ENCODE results near the gene SLC36A3. TPM values are rescaled to one million over a fixed set of nuclear protein-coding genes. Genes with fewer than 3 reads are reported as not detected.

Gene SLC36A3
- total and polyA plus RNA-seq, 2 of the 4 experiments (the other 2 are of a cell fraction), result not detected

DNA sequence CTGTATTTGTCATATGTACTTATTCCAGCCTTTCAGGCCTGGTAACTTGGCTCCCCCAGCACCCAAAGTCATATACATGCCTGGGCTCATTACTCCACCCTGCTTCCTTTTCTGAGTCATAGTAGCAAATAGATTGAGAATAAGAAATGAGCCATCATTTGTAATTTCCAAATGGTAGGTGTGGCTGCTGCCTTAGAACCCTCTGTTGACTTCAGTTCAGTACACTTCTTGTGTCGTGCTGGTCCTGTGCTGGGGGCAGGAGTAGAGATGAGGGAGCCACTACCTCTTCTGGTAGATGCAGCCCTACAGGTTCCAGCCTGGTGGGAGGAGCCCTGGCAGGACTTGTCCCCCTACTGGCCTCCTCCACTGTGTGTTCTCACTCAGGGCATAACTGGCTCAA is 39.5 kb downstream of the SLC36A3 start:
- Histone ChIP-seq H3K56ac (ENCODE audit: extremely low read depth, insufficient read depth, low read length) (no peak overlapping the region), H2BK15ac (ENCODE audit: low read depth, low read length) (no peak overlapping the region), H4K5ac (ENCODE audit: low read depth, low read length) (no peak overlapping the region), H2AFZ (replicated peaks; ENCODE audit: low read length, poor library complexity) (peak overlapping the region; percentile 61), H3K9me1 (ENCODE audit: insufficient read depth, low read length) (peaks cover 5% of the 10 kb centered on the region), H4K20me1 (ENCODE audit: insufficient read depth, low read length) (no peaks in the 10 kb centered on the region), H3K27me3 (ENCODE audit: control insufficient read depth, insufficient read depth, low read length) (no peaks in the 10 kb centered on the region), H2BK120ac (ENCODE audit: low read depth, low read length) (no peak overlapping the region), H3K9ac (ENCODE audit: low read depth, low read length) (no peak overlapping the region), H4K91ac (ENCODE audit: insufficient read depth, low read depth, low read length) (no peak overlapping the region), H3K27ac (ENCODE audit: insufficient read depth, low read length) (no peak overlapping the region), H4K8ac (ENCODE audit: low read depth in 2 of 2, low read length in 2 of 2) (no peak overlapping the region), H2BK20ac (ENCODE audit: low read depth, low read length) (no peak overlapping the region), H3K79me1 (ENCODE audit: low read depth in 1 of 2, low read length in 2 of 2) (no peaks in the 10 kb centered on the region), H3K4me3 (ENCODE audit: insufficient read depth, low read depth, low read length) (no peak overlapping the region), H3K14ac (replicated peaks; ENCODE audit: low read depth, low read length) (no peak overlapping the region), H3K23ac (ENCODE audit: low read depth, low read length) (no peak overlapping the region), H3K4me1 (ENCODE audit: control insufficient read depth, insufficient read depth, low read length) (peaks cover 2% of the 10 kb centered on the region; the same call in 1 of the 2 replicates), H3K36me3 (ENCODE audit: control insufficient read depth, insufficient read depth, low read length) (peaks cover 10% of the 10 kb centered on the region), H3K4ac (ENCODE audit: low read depth, low read length) (no peak overlapping the region), H2AK9ac (replicated peaks; ENCODE audit: low read depth, low read length, poor library complexity) (peak overlapping the region; percentile 22), H3K9me3 (ENCODE audit: control insufficient read depth, insufficient read depth, low read length) (no peaks in the 10 kb centered on the region), H2AK5ac (ENCODE audit: low read depth, low read length) (no peak overlapping the region), H3K4me2 (ENCODE audit: low read depth, low read length) (no peak overlapping the region), H2BK5ac (ENCODE audit: low read depth, low read length, poor library complexity, severe bottlenecking) (no peak overlapping the region), H3K18ac (ENCODE audit: low read depth, low read length) (no peak overlapping the region)
- dilution Hi-C loops (cut with HindIII; ENCODE audit: low sequenced_read_pairs, unreplicated experiment) (no loop called here), intact Hi-C loops (cut with micrococcal nuclease) (no loop called here), in situ Hi-C loops (cut with MboI; ENCODE audit: low sequenced_read_pairs) (no loop called here)
- ChIA-PET POLR2A (ENCODE audit: unreplicated experiment) (no interaction called here), CTCF (interaction anchor here (0.9 kb wide), 1 partner anchor 11 kb away, joined by 4 read pairs; the partner anchor contains the start of gene GM2A)
- TF ChIP-seq BHLHE40 (IDR thresholded peaks at IDR 0.05; ENCODE audit: low read depth, low read length) (no peak), RFX5 (IDR thresholded peaks at IDR 0.05; ENCODE audit: low read depth, low read length) (no peak), MAFK (IDR thresholded peaks at IDR 0.05; ENCODE audit: low read depth, low read length) (no peak), SMC3 (IDR thresholded peaks at IDR 0.05; ENCODE audit: low read depth, low read length) (no peak), CEBPB (IDR thresholded peaks at IDR 0.05; ENCODE audit: low read depth, low read length) (no peak), RAD21 (IDR thresholded peaks at IDR 0.05; ENCODE audit: low read length) (no peak), POLR2A (IDR thresholded peaks at IDR 0.05; ENCODE audit: low read depth, low read length) (no peak), MAZ (IDR thresholded peaks at IDR 0.05; ENCODE audit: borderline replicate concordance, low read depth, low read length) (no peak), CHD1 (IDR thresholded peaks at IDR 0.05; ENCODE audit: low read depth, low read length) (no peak), MXI1 (IDR thresholded peaks at IDR 0.05; ENCODE audit: borderline replicate concordance, low read depth, low read length) (no peak), RCOR1 (IDR thresholded peaks at IDR 0.05; ENCODE audit: insufficient replicate concordance, low read length) (no peak), NFE2L2 (IDR thresholded peaks at IDR 0.05; ENCODE audit: low read depth, low read length) (no peak), FOS (IDR thresholded peaks at IDR 0.05; ENCODE audit: low read depth, low read length) (no peak)
- TF ChIP-seq, protein P1, sequence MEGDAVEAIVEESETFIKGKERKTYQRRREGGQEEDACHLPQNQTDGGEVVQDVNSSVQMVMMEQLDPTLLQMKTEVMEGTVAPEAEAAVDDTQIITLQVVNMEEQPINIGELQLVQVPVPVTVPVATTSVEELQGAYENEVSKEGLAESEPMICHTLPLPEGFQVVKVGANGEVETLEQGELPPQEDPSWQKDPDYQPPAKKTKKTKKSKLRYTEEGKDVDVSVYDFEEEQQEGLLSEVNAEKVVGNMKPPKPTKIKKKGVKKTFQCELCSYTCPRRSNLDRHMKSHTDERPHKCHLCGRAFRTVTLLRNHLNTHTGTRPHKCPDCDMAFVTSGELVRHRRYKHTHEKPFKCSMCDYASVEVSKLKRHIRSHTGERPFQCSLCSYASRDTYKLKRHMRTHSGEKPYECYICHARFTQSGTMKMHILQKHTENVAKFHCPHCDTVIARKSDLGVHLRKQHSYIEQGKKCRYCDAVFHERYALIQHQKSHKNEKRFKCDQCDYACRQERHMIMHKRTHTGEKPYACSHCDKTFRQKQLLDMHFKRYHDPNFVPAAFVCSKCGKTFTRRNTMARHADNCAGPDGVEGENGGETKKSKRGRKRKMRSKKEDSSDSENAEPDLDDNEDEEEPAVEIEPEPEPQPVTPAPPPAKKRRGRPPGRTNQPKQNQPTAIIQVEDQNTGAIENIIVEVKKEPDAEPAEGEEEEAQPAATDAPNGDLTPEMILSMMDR (conservative IDR thresholded peaks at IDR 0.05; ENCODE audit: low read depth, low read length), result no peak
- TF ChIP-seq, protein P2, sequence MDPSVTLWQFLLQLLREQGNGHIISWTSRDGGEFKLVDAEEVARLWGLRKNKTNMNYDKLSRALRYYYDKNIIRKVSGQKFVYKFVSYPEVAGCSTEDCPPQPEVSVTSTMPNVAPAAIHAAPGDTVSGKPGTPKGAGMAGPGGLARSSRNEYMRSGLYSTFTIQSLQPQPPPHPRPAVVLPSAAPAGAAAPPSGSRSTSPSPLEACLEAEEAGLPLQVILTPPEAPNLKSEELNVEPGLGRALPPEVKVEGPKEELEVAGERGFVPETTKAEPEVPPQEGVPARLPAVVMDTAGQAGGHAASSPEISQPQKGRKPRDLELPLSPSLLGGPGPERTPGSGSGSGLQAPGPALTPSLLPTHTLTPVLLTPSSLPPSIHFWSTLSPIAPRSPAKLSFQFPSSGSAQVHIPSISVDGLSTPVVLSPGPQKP (IDR thresholded peaks at IDR 0.05; ENCODE audit: borderline replicate concordance, low read depth, low read length), result no peak
- TF ChIP-seq, protein P3, sequence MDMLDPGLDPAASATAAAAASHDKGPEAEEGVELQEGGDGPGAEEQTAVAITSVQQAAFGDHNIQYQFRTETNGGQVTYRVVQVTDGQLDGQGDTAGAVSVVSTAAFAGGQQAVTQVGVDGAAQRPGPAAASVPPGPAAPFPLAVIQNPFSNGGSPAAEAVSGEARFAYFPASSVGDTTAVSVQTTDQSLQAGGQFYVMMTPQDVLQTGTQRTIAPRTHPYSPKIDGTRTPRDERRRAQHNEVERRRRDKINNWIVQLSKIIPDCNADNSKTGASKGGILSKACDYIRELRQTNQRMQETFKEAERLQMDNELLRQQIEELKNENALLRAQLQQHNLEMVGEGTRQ (IDR thresholded peaks at IDR 0.05; ENCODE audit: low read depth, low read length), result no peak
- BruUV-seq (replicated peaks), result no TSS peak
- WGBS, 2 experiments (ENCODE audit: extremely low coverage in 2 of 2, insufficient read length in 1 of 2), result no CpG with 5 or more reads among the region's 1 CpG
- ATAC-seq (ENCODE audit: low read depth), result peak; percentile 86
- DNase-seq, result peak; percentile 47

Measured in IMR-90 (cell line).